AML-193 (cell line): ENCODE data around the gene EN2.

Experiments used
- DNase-seq, 2 experiments: peaks; one replicate each; lab custom pipeline; 2025; lab: John Stamatoyannopoulos, UW

Gene EN2

DNA sequence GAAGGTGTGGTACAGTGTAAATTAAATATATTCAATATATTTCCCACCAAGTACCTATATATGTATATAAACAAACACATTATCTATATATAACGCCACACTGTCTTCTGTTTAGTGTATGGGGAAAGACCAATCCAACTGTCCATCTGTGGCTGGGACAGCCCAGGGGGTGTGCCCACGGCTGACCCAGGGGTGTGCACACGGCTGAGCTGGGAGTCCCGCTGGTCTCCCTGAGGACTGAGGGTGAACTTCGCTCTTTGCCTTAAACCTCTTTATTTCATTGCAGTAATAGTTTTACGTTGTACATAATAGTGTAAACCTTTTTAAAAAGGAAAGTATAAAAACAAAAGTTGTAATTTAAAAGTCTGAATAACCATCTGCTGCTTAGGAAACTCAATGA, 6.3 kb downstream of the EN2 start:
- no peak for DNase-seq

DNA sequence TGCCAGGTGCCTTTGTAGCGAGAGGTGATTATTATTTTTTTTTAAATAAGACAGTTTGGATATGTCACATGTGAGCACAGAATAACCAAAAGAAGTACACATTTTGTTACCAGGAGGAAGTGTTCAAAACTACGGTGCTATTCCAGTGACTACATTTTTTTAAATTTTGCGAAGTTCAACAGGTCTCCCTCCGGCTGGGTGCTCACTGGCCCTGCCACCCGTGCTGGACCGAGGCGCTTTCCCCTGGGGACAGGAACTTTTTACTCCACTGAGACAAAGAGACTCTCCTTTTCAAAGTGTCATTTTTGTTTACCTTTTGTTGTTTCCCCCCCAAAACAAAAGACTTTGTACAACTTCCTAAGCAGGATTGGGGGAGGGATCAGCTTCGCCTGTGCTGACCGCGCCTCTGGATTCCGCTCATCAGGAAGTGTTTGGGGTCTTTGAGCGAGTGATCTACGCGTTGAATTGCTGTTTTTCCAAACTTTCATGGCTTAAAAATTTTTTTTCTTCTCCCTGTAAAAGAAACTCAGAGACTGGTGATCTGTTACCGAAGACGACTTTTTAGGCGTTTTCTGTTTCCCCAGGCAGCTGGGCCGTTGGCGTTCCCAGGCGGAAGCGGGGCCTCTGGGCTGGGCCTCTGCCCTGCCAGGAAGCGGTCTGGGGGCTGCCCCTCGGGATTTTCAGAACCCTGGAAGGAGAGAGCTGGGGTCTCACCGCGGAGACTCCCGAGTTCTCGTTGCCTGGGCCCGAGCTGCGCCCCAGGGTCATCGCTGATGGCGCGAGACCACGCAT, 7.2 kb downstream of the EN2 start:
- DNase-seq, result no peak

DNA sequence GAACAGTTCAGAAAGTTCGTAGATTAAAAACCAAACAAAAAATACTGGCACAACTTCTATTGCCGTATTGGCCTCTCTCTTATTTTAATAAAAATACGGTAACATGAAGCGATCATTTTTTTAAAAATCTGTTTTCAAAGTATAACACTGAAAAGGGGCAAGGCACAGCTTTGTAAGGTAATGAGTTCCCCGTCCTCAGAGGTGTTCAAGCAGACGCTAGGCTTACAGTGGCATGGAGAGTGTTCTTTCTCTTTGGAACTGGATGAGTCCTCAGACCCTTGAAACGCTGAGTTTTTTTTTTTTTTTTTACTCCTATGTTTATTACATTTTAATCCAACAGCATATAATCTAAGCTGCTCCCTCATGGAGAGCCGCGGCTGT, 7.8 kb downstream of the EN2 start:
- no peak for DNase-seq

DNA sequence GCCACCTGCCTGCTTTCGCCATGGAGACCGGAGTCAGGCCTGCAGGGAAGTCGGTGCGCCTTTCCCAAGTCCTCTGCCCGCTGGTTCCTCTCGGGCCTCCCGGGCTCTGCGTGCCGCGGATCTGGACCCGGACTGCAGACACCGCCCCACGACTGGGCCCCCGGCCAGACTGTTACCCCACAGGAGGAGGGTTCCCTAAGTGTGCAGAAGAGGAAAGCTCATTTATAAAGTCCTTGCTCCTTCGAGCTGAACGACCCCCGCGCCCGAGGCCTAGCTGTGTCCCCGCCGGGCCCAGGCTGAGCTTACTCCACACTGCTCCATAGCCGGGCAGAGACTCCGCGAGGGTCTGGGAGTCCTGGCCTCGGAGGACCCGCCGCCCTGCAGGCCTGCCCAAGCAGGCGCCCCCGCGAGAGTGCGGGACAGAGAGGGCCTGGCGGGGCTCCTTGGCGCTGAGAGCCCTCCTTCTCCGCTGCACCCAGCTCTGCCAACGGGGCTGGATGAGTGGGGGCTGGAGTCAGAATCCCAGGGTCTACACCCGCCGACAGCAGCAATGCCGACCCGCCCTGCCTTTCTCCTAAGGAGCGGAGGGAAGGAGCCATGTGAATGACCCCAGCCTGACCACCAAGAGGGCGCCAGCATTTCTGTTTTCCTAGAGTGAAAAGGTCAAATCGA, 8.3 kb downstream of the EN2 start:
- DNase-seq, result no peak

DNA sequence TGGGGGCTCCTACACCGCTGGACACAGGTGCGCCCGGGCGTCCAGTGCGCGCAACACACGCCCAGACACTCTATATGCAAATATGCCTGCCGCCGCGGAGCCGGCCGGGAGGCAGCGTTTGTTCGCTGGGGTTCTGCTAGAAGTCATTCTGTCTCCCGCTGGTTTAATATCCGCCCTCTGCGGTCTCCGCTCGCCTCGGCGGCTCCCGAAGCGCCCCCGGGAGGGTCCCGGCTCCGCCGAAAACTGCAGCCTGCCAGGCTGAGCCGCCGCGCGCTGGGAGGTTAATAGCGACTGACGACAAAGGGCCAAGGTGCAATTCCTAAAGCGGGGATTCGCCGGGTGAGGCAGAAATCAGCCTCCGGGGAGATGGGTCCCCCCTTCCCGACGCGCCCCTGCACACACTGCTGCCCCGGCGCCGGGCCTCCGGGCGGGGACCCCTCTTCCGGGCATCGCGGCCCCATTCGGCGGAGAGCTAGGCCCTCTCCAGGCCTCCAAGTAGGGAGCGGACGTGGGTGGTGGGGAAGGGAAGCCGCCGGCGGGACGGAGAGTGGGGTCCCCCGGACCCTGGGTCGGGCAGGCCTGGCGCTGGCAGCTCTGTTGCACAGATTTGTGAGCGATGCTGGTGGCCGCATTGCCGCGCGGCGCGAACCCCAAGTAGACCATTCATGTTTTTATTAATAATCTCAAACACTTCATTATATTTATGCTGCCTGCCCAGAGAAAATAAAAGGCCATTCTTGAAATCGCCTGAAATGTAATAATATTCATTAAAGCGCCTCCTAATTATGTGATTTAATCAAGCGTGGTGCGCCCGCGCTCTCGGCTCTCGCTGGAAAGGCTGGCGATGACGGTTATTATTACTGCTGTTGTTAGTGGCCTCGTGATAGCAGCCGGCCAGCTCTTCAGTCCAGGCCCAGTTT, 9.1 kb downstream of the EN2 start:
- no peak for DNase-seq

DNA sequence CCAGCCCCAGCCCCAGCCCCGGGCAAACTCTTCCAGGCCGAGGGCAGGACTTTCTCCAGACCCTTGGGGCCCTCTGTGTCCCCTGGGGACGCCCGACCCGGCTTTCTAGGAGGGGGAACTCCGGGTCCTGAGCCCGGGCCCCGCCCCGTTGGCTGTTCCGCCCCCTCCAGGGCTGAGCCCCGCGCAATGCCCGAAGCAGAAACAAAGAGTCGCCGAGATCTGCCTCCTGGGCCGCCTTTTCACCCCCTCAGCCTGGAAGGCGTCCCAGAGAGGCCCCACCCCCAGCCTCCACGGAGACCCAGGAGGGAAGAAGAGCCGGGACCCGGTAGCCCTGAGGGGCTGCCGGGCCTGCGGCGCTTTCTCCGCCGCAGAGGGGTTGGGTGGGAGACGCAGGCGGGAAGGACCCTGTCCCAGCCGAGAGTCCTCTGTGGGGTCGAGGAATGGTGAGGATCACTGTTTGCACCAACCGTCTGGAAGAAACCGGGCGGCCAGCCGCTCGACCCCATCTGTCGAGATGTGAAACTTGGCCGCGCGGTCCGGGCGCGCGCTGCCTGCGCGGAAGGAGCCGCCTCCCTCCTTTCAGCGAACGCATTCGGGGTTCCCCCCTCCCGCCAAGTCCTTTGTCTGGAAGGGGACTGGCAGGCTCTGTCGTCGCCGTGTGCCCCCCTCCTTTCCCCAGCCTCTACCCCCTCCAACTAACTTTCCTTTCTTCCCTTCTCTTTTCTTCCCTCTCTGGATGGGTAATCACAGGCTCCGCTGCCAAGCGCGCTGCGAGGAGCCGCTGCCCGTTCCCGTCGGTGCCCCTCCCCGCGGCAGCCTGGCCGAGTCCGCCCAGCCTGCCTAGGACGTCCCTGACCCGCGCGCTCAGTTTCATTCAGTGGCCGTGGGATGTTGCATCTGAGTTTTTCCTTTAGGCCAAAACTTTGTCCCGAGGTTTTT, 10.2 kb downstream of the EN2 start:
- DNase-seq, result no peak

DNA sequence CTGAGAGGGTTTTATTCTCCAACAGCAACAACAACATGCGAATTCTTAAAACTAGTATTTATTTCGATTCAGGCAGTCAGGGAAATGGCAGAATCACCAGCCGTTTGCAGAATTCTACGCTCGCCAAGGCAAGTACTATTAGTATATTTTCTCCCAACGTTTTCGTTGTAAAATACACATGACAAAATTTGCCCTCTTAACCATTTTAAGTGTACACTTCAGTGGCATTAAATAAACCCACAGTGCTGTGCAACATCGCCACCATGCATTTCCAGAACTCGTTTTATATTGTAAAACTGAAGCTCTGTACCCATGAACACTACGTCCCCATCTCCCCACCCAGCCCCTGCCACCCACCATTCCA, 10.8 kb downstream of the EN2 start:
- DNase-seq, result no peak

DNA sequence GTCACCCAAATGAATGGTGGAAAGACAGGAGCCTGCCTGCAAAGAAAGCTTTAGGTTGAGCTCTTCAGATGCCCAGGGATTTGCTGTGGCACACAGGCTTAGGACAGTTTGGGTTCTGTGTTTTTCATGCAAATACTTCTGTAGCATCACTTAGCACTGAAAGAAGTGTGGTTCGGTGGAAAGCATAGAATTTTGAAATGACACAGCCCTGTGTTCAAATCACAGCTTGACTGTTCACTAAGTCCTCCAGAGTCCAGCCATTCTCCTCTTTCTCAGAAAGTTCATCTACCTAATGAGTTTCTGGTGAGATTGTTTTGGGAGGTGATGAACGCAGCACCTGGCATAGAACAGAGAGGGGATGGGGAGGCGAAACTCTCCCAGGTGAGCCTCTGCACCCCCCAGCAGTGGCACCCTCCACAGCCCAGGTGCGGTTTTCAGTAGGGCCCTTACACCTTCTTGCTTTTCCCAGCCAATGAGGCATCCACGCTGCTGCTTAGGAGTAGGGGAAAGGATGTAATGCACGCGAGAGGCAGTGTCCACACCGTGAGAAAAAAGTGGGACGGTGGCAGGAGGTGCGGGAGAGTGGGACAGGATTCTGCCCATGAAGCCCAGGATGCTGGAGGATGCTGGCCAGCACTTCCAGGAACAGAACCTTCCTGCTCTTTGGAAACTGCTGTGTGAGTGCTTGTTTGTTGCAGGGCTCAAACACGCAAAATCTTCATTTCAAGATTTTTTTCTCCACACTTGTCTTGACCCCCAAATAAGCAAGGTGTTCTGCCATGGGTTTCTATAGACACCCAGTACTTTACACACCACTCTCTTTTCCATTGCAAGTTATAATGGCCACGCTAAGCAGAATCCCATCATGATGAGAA, 11.6 kb downstream of the EN2 start:
- no peak for DNase-seq

DNA sequence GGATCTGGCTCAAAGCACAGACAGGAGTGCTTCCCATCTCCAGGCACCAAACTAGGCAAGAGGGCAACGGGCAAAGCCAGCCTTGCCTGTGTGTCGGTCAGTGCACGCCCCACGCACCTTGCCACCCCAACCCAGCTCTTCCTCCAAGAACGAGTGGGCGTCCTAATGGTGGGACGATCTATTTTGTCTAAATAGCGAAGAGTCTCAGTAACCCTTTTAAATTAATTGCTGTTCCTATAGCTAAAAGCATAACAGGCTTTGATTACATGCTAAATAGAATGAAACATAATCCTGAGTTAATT, 12.2 kb downstream of the EN2 start:
- DNase-seq, result no peak

DNA sequence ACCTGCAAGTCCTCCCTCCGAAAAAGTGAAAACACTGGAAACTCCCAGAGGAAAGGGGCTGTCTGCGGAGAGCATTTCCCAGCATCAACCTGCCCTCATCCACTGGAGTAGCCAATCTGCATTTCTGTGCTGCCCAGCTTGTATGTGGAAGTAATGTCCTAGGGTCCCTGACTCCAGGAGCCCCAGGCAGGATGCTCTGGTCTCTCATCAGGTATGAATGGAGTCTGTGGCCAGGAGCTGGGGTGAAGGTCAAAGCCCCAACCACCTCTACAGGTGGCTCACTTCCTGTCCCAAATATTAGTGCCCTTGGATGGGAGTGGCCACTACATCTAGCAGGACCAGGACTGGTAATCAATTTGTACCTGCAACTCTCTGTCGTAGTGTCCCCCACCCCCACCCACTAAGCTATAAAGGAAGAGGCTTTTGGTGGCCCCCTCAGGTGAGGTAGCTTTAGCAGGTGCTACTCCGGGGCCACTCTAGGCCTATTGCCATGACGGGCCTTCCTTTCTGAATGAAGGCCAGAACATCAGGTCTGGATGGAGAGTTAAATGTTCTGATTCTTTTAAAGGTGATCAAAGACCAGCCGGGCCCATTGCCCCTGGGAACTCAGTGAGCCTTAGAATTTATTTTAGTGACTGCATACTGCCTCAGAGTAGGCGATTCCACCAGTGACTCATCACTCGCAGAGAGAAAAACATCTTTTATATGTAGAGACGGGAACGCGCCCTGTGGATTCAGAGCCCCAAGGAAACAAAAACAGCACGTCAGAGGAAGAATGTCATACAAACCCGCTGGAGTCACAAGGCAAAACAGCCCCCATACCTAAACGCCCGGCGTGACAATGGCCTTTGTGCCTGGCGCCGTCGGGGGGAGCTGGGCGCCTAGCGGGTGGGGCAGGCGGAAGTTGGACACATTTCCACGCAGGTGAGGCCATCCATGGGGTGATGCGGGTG, 13.0 kb downstream of the EN2 start:
- DNase-seq, result no peak

DNA sequence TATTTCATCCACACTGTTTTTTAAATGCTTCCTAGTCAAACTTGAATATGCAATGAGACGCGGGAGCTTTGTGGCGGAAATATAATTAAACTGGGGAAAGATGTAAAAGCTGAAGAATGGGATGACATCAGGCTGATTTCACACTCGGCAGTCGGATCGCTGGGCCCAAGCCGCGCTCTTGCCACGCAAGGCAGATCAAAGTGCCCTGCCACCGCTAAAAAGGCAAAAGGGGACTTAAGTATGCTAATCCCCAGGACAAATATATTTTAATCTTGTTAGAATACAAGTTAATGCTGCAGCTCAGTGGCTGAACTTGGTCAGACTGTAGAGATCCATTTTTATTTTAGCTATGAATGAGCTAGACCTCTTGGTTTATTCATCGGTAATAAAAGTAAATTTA, 13.8 kb downstream of the EN2 start:
- DNase-seq, result no peak

DNA sequence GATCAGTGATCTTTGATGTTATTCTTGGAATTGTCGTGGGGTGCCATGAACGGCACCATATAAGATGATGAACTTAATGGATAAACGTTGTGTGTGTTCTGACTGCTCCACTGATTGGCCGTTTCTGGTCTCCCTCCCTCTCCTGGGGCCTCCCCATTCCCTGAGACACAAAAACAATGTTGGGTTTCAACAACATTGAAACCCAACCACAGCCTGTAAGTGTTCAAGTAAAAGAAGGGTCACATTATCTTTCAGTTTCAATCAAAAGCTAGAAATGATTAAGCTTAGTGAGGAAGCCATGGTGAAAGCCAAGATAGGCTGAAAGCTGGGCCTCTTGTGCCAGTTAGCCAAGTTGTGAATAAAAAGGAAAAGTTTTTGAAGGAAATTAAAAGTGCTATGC, 19.5 kb downstream of the EN2 start:
- no peak for DNase-seq

DNA sequence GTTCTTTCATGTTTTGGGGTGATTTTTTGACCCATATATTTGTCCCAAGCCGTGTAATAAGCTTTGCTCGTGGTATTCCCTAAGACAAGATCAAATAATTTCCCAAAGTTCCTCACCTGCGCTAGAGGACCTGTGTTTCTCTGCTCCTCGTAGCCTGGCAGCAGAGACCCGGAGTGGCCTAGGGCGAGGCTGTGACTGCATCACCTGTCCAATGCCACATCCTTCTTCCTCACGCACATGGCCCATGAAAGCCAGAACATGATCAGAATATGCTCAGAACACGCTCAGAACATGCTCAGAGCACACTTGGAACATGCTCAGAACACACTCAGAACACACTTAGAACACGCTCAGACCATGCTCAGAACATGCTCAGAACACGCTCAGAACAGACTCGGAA, 23.8 kb downstream of the EN2 start:
- DNase-seq, result no peak

DNA sequence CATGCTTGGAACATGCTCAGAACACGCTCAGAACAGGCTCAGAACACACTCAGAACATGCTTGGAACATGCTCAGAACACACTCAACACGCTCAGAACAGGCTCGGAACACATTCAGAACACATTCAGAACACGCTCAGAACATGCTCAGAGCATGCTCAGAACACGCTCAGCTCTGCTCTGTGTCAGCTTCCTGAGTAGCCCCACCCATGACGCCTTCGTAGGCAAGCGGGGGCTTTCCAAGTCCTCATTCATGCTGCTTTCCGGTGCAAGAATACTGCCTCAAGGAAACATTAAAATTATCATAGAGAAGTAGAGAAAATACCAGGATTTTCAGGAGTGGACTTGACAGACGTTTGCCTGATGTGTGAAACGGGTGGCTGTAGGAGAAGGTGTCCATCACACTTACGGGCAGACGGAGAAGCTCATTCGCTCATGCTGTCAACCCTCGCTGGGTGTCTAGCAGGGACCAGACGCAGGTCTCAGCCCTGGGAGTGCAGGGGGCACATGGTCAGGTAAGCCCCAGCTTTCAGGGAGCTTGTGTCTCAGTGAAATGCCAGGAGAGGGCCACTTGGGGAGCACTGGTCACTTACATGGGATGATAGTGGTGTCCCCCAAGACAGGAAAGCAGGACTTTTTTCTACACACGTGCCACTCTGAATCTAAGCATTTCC, 24.7 kb downstream of the EN2 start:
- no peak for DNase-seq

DNA sequence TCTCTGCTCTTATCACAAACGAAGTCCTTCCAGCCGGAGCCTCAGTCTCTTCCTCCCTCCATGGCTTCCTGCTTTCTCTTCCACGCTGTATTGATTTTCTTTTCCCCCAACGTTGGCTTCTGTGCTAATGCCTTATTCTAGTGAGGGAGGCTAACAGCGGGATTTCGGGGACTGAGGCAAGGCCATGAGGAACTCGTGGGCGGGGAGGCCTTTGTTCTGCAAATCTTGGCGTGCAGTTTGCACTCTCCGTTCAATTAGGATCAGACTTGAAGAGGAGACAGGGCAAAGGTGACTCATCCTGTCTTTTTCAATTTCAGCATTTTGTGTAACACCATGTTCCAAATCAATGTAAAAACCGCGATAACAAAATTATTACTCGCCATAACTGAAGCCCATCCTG, 25.3 kb downstream of the EN2 start:
- DNase-seq, result no peak

DNA sequence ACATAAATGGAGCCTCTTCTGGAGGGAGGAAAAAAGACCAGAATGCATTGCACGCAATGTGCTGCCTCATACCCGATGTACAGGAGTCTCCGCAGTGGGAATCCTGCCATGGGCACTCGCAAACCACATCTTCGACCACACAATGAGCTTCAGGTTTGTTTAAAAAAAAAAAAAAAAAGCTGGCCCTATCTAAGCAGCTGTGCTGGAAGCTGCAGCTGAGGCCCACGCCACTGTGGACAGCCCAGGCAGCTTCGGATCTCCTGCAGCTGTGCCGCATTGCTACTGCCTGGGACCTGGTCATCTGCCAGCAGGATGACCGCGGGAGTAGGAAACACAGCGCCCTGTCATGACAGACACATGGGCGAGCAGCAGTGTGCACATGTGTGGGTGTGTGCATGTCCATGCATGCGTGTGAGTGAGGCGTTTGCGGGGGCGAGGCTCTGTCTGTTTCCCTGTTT, 26.0 kb downstream of the EN2 start:
- DNase-seq, result no peak

DNA sequence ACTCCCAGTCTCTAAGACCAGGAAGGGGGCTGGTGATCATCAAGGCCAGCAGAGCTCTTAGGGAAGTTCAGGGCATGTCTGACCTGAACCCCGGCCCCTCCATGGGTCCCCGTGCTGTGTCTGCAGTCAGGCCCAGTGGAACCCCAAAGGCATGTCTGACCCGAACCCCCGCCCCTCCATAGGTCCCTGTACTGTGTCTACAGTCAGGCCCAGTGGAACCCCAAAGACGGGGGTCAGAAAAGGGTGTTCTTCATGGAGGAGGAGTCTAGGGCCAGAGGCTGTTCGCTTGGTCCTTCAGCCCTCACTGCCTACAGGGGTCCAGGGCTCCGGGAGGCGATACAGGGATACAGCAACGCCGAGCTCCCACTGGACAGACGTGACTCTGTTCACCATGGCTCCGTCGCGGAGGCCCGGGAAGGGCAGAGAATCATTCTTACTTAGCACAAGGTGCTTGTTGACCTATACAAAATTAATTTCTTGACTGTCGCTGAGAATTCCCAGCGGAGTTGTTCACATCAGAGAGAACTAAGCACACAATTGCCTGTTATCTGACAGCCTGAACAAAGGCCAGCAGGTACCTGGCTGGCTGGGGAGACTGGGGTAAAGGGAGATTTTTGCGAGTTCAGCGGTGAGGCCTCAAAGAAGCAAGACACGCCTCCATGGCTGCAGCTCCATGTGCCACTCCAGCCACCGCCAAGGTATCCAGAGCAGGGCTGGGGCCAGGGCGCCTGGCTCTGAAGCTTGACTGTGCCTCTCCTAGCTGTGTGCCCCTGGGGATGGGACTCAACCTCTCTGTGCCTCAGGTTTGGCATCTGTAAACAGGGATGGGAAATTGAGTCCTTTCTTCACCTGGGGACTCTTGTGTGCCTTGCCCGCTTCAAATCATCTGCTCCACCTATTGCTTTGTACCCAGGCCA, 26.8 kb downstream of the EN2 start:
- DNase-seq, result no peak
